AG04450 (cell line): ENCODE data around the gene PLAC8. TPM values are rescaled to one million over a fixed set of nuclear protein-coding genes. Genes with fewer than 3 reads are reported as not detected.
A peak's percentile ranks its signal among the peaks of the same experiment; 100 is the strongest.

Experiments used
- CTCF ChIA-PET: fragments of 300-600, 350-600 bp; formaldehyde crosslinking; extraction: SDS; loops from one replicate; lab custom pipeline; 2022; ENCODE audit warnings: antibody characterized with exemption, inconsistent platforms; lab: Charles Lee
- POLR2A ChIA-PET: fragments of 350-600 bp; formaldehyde crosslinking; extraction: SDS; loops from one replicate; lab custom pipeline; 2021; ENCODE audit warnings: antibody characterized with exemption, inconsistent platforms; lab: Yijun Ruan, JAX
- DNase-seq: peaks from one replicate; pipeline ENCODE4 v3.0.0-alpha.2; 2011; ENCODE audit warnings: low read depth, low spot score
- H3K27ac ChIP-seq: one replicate; pipeline ENCODE4 v1.5.1; 2012; ENCODE audit warnings: low read depth, low read length, control low read depth
- H3K27me3 ChIP-seq: one replicate; pipeline ENCODE4 v1.6.0; 2012; ENCODE audit warnings: low read length; ENCODE audit not compliant: control insufficient read depth, insufficient read depth
- H3K4me3 ChIP-seq: 2 replicates; pipeline ENCODE4 v1.5.1; 2011; ENCODE audit warnings: mild to moderate bottlenecking, low read depth, low read length, control low read depth
- H3K9me3 ChIP-seq: 2 replicates; pipeline ENCODE4 v1.5.1; 2012; ENCODE audit warnings: low read length; ENCODE audit not compliant: control insufficient read depth, insufficient read depth
- CTCF ChIP-seq: IDR thresholded peaks from 2 replicates; pipeline ENCODE4 v1.5.1; 2011; ENCODE audit warnings: low read depth, low read length, control low read depth, inconsistent platforms
- polyA plus RNA-seq: library from polyadenylated mRNA; depleted of rRNA; stranded (reverse); fragments of >200 nt; gene quantifications from 2 replicates; pipeline ENCODE4 v1.2.3, GENCODE V29; 2011

Gene PLAC8
- polyA plus RNA-seq, 1 experiment: 0.11 TPM

GRCh38 chr4:83109480-83110222 is 4.9 kb downstream of the PLAC8 start:
- no peak overlapping the region for H3K27ac ChIP-seq
- no peaks in the 10 kb centered on the region for H3K27me3 ChIP-seq
- peak overlapping the region; percentile 62 for H3K4me3 ChIP-seq
- TF ChIP-seq CTCF: no peak
- ChIA-PET POLR2A (interaction anchor here (1.7 kb wide), 1 partner anchor 147 kb away, joined by 6 read pairs; no protein-coding TSS in a partner anchor), CTCF (interaction anchor here (0.6 to 2.8 kb wide), 24 partner anchors 9 to 647 kb away, joined by 3 to 27 read pairs (median 6); partner anchors contain the start of genes COPS4 and COQ2)
- H3K9me3 ChIP-seq: no peaks in the 10 kb centered on the region
- no peak for DNase-seq

GRCh38 chr4:83108101-83108861 is 6.2 kb downstream of the PLAC8 start:
- ChIA-PET CTCF (interaction anchor here (0.8 kb wide), 1 partner anchor 173 kb away, joined by 3 read pairs; no protein-coding TSS in a partner anchor), POLR2A (no interaction called here)
- Histone ChIP-seq H3K27ac (no peak overlapping the region), H3K4me3 (no peak overlapping the region), H3K27me3 (no peaks in the 10 kb centered on the region), H3K9me3 (no peaks in the 10 kb centered on the region)
- TF ChIP-seq CTCF: no peak
- DNase-seq: no peak

GRCh38 chr4:83107631-83108030 is 6.9 kb downstream of the PLAC8 start:
- TF ChIP-seq CTCF: no peak
- Histone ChIP-seq H3K4me3 (no peak overlapping the region), H3K9me3 (no peaks in the 10 kb centered on the region), H3K27ac (no peak overlapping the region), H3K27me3 (no peaks in the 10 kb centered on the region)
- ChIA-PET POLR2A (no interaction called here), CTCF (interaction anchor here (0.6 to 0.7 kb wide), 2 partner anchors 693 to 1193 kb away, joined by 3 to 6 read pairs; no protein-coding TSS in a partner anchor)
- no peak for DNase-seq

GRCh38 chr4:83104991-83105390 is 9.5 kb downstream of the PLAC8 start:
- POLR2A ChIA-PET: no interaction called here

More at GRCh38 chr4:83104991-83105390, 9.5 kb downstream of the PLAC8 start:
- H3K9me3 ChIP-seq: no peaks in the 10 kb centered on the region
- CTCF ChIA-PET: no interaction called here
- H3K4me3 ChIP-seq: no peak overlapping the region
- H3K27ac ChIP-seq: no peak overlapping the region
- no peaks in the 10 kb centered on the region for H3K27me3 ChIP-seq
- DNase-seq: no peak
- no peak for TF ChIP-seq CTCF
